Upper lobe of left lung (tissue), 6 donors: ENCODE data around the gene RHOT2. TPM values are rescaled to one million over a fixed set of nuclear protein-coding genes. Genes with fewer than 3 reads are reported as not detected.
A peak's percentile ranks its signal among the peaks of the same experiment; 100 is the strongest.

Experiments
- ATAC-seq, 2 donors: fragments of 200-7000 bp; cut with Tn5 transposase; one replicate each; pipeline ENCODE4 v1.9.1; 2022; ENCODE audit warnings: mild to moderate bottlenecking in 2 of 2, moderate library complexity in 2 of 2; ENCODE audit not compliant: low FRiP score in 2 of 2
- DNase-seq, 2 donors: peaks; one replicate each; pipeline ENCODE4 v3.0.0-alpha.2; 2019 to 2020
- H3K27ac ChIP-seq, 4 donors: fragments of 200-600 bp; sonication (generic); one replicate each; pipeline ENCODE4 v1.5.1; 2016 to 2019
- H3K27me3 ChIP-seq, 4 donors: fragments of 200-600 bp; sonication (generic); one replicate each; pipeline ENCODE4 v1.5.1; 2017 to 2019
- H3K36me3 ChIP-seq, 4 donors: fragments of 200-600 bp; sonication (generic); one replicate each; pipeline ENCODE4 v1.5.1; 2016 to 2019
- H3K4me1 ChIP-seq, 4 donors: fragments of 200-600 bp; sonication (generic); one replicate each; pipeline ENCODE4 v1.5.1; 2018 to 2019
- H3K4me3 ChIP-seq, 4 donors: fragments of 200-600 bp; sonication (generic); one replicate each; pipeline ENCODE4 v1.5.1; 2017 to 2019; ENCODE audit warnings: mild to moderate bottlenecking in 2 of 4, moderate library complexity in 1 of 4
- H3K9me3 ChIP-seq, 4 donors: fragments of 200-600 bp; sonication (generic); one replicate each; pipeline ENCODE4 v1.5.1; 2018 to 2019
- EP300 ChIP-seq, 4 donors: sonication (generic); formaldehyde crosslinking; IDR thresholded peaks; one replicate each; pipeline ENCODE4 v1.5.1; 2017; ENCODE audit warnings: antibody characterized with exemption in 4 of 4, control low read depth in 2 of 4
- POLR2A ChIP-seq, 4 donors: fragments of 450-650 bp; IDR thresholded peaks; one replicate each; pipeline ENCODE4 v1.5.1; 2016 to 2017; ENCODE audit warnings: antibody characterized with exemption in 4 of 4, mild to moderate bottlenecking in 2 of 4
- POLR2AphosphoS5 ChIP-seq, 2 donors: sonication (generic); formaldehyde crosslinking; IDR thresholded peaks; one replicate each; pipeline ENCODE4 v1.5.1; 2017; ENCODE audit warnings: antibody characterized with exemption in 2 of 2
- WGBS, 2 donors: methylation state at CpG; one replicate each; pipeline ENCODE4 v1.1.5; 2017 to 2018; 5-methylcytosine and 5-hydroxymethylcytosine counted together
- total RNA-seq, 6 donors: library from RNA; depleted of rRNA in 4 of 6; stranded (reverse); fragments of >200 nt in 4 of 6; gene quantifications; one replicate each; pipeline versions ENCODE4 v1.1.0 to v1.2.1, GENCODE V29; 2016 to 2021
- TF ChIP-seq, protein P1 (sequence below), 6 experiments: fragments of 450-650 bp in 4 of 6; fragments of 200-600 bp in 2 of 6; sonication (generic) in 2 of 6; IDR thresholded peaks; one replicate each; pipeline ENCODE4 v1.5.1; 2016 to 2019; ENCODE audit warnings: antibody characterized with exemption in 6 of 6
- donor health status: DM: no; HTN: no; CAD: no; lungs with moderate emphysema.
- donor health status: DM: no; HTN: yes; CAD: no; lungs with severe emphysema.

Gene RHOT2
- total RNA-seq, 6 donors from 2014 or later = 53.0 to 535 (median 107) TPM

DNA sequence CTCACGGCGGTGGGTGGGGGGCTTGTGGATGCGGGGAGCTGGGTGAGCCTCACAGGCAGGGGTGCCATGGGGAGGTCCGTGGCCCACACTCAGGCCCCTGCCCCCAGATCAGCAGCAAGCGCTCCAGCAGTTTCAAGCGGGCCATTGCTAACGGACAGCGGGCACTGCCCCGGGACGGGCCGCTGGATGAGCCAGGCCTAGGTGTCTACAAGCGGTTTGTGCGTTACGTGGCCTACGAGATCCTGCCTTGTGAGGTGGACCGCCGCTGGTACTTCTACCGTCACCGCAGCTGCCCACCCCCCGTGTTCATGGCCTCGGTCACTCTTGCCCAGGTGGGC lies 8.6 kb downstream of the RHOT2 start:
- no peak for DNase-seq
- Histone ChIP-seq H3K27me3 (no peaks in the 10 kb centered on the region), H3K36me3 (peaks cover 10 to 29% (median 23%) of the 10 kb centered on the region in 4 donors), H3K9me3 (no peaks in the 10 kb centered on the region), H3K27ac (no peak overlapping the region), H3K4me1 (peaks cover 22 to 54% (median 30%) of the 10 kb centered on the region in 4 donors), H3K4me3 (no peak overlapping the region)
- TF ChIP-seq POLR2A (IDR thresholded peaks at IDR 0.05) (no peak), EP300 (IDR thresholded peaks at IDR 0.05) (no peak), POLR2AphosphoS5 (IDR thresholded peaks at IDR 0.05) (no peak)
- TF ChIP-seq, protein P1, sequence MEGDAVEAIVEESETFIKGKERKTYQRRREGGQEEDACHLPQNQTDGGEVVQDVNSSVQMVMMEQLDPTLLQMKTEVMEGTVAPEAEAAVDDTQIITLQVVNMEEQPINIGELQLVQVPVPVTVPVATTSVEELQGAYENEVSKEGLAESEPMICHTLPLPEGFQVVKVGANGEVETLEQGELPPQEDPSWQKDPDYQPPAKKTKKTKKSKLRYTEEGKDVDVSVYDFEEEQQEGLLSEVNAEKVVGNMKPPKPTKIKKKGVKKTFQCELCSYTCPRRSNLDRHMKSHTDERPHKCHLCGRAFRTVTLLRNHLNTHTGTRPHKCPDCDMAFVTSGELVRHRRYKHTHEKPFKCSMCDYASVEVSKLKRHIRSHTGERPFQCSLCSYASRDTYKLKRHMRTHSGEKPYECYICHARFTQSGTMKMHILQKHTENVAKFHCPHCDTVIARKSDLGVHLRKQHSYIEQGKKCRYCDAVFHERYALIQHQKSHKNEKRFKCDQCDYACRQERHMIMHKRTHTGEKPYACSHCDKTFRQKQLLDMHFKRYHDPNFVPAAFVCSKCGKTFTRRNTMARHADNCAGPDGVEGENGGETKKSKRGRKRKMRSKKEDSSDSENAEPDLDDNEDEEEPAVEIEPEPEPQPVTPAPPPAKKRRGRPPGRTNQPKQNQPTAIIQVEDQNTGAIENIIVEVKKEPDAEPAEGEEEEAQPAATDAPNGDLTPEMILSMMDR (IDR thresholded peaks at IDR 0.05) = no peak
- 75 to 89% methylated on average over 9 to 19 of the region's 21 CpGs for WGBS, 2 donors
- ATAC-seq = no peak

GRCh38 chr16:676913-677312 lies 9.0 kb downstream of the RHOT2 start:
- 59 to 66% methylated on average over 19 to 23 of the region's 23 CpGs for WGBS, 2 donors
- H3K27ac ChIP-seq = no peak overlapping the region
- ATAC-seq (peak in 1 of 2 donors; percentile 2), DNase-seq (peak; percentile 84 to 91)
- TF ChIP-seq EP300 (IDR thresholded peaks at IDR 0.05) = no peak
- TF ChIP-seq POLR2AphosphoS5 (IDR thresholded peaks at IDR 0.05) = no peak
- TF ChIP-seq POLR2A (IDR thresholded peaks at IDR 0.05) = no peak
- TF ChIP-seq, protein P1 (IDR thresholded peaks at IDR 0.05) = no peak
- no peak overlapping the region for H3K4me3 ChIP-seq
- no peaks in the 10 kb centered on the region for H3K9me3 ChIP-seq
- peaks cover 11 to 29% (median 23%) of the 10 kb centered on the region in 4 donors for H3K36me3 ChIP-seq
- H3K4me1 ChIP-seq = peaks cover 26 to 58% (median 34%) of the 10 kb centered on the region in 4 donors
- no peaks in the 10 kb centered on the region for H3K27me3 ChIP-seq

GRCh38 chr16:677316-678190 lies 9.6 kb downstream of the RHOT2 start:
- 76 to 80% methylated on average over 22 to 23 of the region's 57 CpGs for whole genome bisulfite sequencing, 2 donors
- Histone ChIP-seq H3K27ac (no peak overlapping the region), H3K27me3 (no peaks in the 10 kb centered on the region), H3K4me1 (peaks cover 32 to 65% (median 39%) of the 10 kb centered on the region in 4 donors), H3K9me3 (no peaks in the 10 kb centered on the region), H3K36me3 (peaks cover 14 to 29% (median 23%) of the 10 kb centered on the region in 4 donors), H3K4me3 (no peak overlapping the region)
- no peak for ATAC-seq
- DNase-seq = peak in 1 of 2 donors; percentile 85
- TF ChIP-seq, protein P1 (IDR thresholded peaks at IDR 0.05) = no peak
- TF ChIP-seq POLR2AphosphoS5 (IDR thresholded peaks at IDR 0.05) (no peak), EP300 (IDR thresholded peaks at IDR 0.05) (no peak), POLR2A (IDR thresholded peaks at IDR 0.05) (no peak)

DNA sequence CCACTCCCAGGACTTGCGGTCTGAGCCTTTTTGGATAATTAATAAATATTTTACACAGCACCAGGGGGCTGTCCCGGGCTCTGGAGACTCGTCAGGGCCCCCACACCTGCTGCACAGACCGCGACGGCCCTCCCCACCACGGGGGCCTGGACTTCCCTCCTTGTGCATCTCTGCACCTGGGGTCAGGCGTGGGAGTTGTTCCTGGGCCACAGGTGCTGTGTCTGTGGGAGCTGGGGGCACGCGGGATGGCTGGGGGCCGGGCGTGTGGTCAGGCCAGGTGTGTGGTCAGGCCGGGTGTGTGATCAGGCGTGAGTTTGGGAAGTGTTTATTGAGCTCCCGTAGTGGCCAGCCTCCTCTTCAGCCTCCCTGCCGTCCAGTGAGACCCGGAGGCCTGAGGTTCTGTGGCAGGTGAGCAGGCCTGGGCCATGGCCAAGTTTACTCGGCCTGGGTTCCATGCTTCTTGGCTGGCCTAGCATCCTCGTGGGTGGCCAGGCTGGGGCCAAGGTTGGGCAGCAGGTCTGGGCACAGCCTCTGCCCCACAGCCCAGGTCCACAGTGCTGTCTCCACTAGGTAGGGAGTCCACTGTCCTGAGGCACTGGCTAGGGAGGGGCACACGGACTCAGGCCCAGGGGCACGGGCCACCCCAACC lies 10.4 kb downstream of the RHOT2 start:
- TF ChIP-seq EP300 (IDR thresholded peaks at IDR 0.05) (no peak), POLR2A (IDR thresholded peaks at IDR 0.05) (no peak), POLR2AphosphoS5 (IDR thresholded peaks at IDR 0.05) (no peak)
- TF ChIP-seq, protein P1 (IDR thresholded peaks at IDR 0.05) = no peak
- Histone ChIP-seq H3K36me3 (peaks cover 9 to 29% (median 22%) of the 10 kb centered on the region in 4 donors), H3K27ac (peak overlapping the region in 1 of 4 donors; percentile 94), H3K4me3 (no peak overlapping the region), H3K9me3 (no peaks in the 10 kb centered on the region), H3K4me1 (peaks cover 38 to 72% (median 46%) of the 10 kb centered on the region in 4 donors), H3K27me3 (no peaks in the 10 kb centered on the region)
- DNase-seq (peak in 1 of 2 donors; percentile 78), ATAC-seq (no peak)
- WGBS, 2 donors = 76 to 85% methylated on average over 7 to 13 of the region's 21 CpGs
